Gastrocnemius medialis (tissue), 4 donors: ENCODE measurements around the gene DOK3. TPM values are rescaled to one million over a fixed set of nuclear protein-coding genes. Genes with fewer than 3 reads are reported as not detected.

Experiments
- ATAC-seq, 2 donors: fragments of 150-250 bp; one replicate each; pipeline ENCODE4 v1.9.1; 2016
- DNase-seq, 2 donors: peaks; one replicate each; pipeline ENCODE4 v3.0.0-alpha.2; 2019
- H3K27ac ChIP-seq, 4 donors: fragments of 200-600 bp; sonication (generic); 1 replicate in 1 of 4; 2 replicates in 3 of 4; pipeline ENCODE4 v1.5.1; 2016 to 2018; ENCODE audit warnings: mild to moderate bottlenecking in 2 of 4, moderate library complexity in 1 of 4
- H3K27me3 ChIP-seq, 3 donors: fragments of 200-600 bp; sonication (generic) in 2 of 3; 1 replicate in 1 of 3; 2 replicates in 2 of 3; pipeline versions ENCODE4 v1.5.1 to v1.6.0; 2016 to 2019; ENCODE audit warnings: mild to moderate bottlenecking in 1 of 3, moderate library complexity in 1 of 3
- H3K36me3 ChIP-seq, 2 donors: fragments of 200-600 bp; sonication (generic) in 1 of 2; one replicate each; pipeline ENCODE4 v1.5.1; 2017 to 2018
- H3K4me1 ChIP-seq, 2 donors: fragments of 200-600 bp; sonication (generic) in 1 of 2; one replicate each; pipeline ENCODE4 v1.5.1; 2016 to 2017; ENCODE audit warnings: mild to moderate bottlenecking in 2 of 2
- H3K4me3 ChIP-seq, 4 donors: fragments of 200-600 bp; sonication (generic) in 3 of 4; 1 replicate in 1 of 4; 2 replicates in 3 of 4; pipeline ENCODE4 v1.5.1; 2016 to 2019; ENCODE audit warnings: mild to moderate bottlenecking in 2 of 4
- H3K9me3 ChIP-seq, 3 donors: fragments of 200-600 bp; sonication (generic) in 2 of 3; 1 replicate in 1 of 3; 2 replicates in 2 of 3; pipeline ENCODE4 v1.5.1; 2016 to 2019
- POLR2A ChIP-seq, 2 donors: fragments of 450-650 bp; IDR thresholded peaks; one replicate each; pipeline ENCODE4 v1.6.1; 2017; ENCODE audit warnings: antibody characterized with exemption in 2 of 2, mild to moderate bottlenecking in 2 of 2, moderate library complexity in 2 of 2
- in situ Hi-C, 4 donors: fragments of 200-750 bp; cut with MboI; loops; one replicate each; pipeline versions ENCODE4 v1.15.0 to v1.8.0; 2017; ENCODE audit warnings: low sequenced_read_pairs in 4 of 4
- intact Hi-C: fragments of 100-400 bp; cut with DNase I; formaldehyde crosslinking; loops from one replicate; pipeline ENCODE4 v1.15.1; 2023; ENCODE audit warnings: low total_unique reads
- total RNA-seq, 4 donors: library from RNA; depleted of rRNA; stranded (reverse); fragments of >200 nt; gene quantifications; one replicate each; pipeline versions ENCODE4 v1.1.0 to v1.2.3, GENCODE V29; 2016
- TF ChIP-seq, protein P1 (sequence below), 5 experiments: fragments of 450-650 bp in 3 of 5; fragments of 200-600 bp in 2 of 5; sonication (generic) in 2 of 5; IDR thresholded peaks in 4 of 5; conservative IDR thresholded peaks in 1 of 5; 1 replicate in 4 of 5; 2 replicates in 1 of 5; pipeline ENCODE4 v1.5.1; 2016 to 2019; ENCODE audit warnings: antibody characterized with exemption in 5 of 5, mild to moderate bottlenecking in 3 of 5, moderate library complexity in 3 of 5

Gene DOK3
- total RNA-seq, 4 donors from 2014 or later, result 2.1 to 5.1 (median 2.9) TPM

DNA sequence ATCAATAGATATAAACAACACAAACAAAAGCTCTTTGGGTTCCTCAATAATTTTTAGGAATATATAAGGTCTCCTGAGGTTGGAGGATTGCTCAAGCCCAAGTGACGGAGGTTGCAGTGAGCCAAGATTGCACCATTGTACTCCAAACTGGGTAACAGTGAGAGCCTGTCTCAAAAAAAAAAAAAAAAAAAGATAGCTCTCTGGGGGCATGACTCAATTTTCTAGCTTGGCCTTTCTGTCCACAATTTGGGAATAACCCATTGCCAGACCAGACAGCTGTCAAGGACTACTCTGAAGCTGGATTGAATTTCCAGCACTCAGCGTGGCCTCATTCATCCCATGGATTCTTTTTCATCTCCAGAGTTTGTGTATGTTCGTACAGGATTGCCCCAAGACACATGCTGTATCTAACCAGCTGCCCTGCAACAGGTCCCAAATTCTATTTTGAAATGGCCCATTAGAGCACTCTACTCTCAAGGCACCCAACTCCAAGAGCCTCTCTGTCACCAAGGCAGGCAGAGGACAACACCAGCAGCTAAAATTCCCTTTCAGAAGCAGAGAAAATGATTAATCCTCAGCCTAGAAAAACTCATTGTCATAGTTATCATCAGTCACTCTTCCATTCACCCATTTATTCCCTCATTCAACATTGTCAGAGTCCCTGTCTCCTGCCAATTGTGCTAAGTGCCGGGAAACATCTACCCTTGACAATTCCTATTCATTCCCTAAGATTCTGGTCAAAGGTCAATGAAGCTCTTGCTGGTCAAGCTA lies 36.0 kb upstream of the DOK3 start:
- intact Hi-C loops (loop anchor here (1.0 to 10.0 kb wide), 2 partner anchors 48 to 1161 kb away; partner anchors contain the start of genes HIGD2A, NOP16 and PDLIM7), in situ Hi-C loops (no loop called here)
- Histone ChIP-seq H3K27ac (peak overlapping the region; percentile 94 to 96 (median 95)), H3K4me3 (peak overlapping the region in 2 of 4 donors; percentile 10 to 35), H3K4me1 (peaks cover 66 to 83% of the 10 kb centered on the region in 2 donors), H3K9me3 (no peaks in the 10 kb centered on the region), H3K36me3 (no peaks in the 10 kb centered on the region), H3K27me3 (no peaks in the 10 kb centered on the region)
- DNase-seq (peak; percentile 83 to 92), ATAC-seq (peak; percentile 86 to 91)
- TF ChIP-seq POLR2A (IDR thresholded peaks at IDR 0.05), result no peak
- TF ChIP-seq, protein P1, sequence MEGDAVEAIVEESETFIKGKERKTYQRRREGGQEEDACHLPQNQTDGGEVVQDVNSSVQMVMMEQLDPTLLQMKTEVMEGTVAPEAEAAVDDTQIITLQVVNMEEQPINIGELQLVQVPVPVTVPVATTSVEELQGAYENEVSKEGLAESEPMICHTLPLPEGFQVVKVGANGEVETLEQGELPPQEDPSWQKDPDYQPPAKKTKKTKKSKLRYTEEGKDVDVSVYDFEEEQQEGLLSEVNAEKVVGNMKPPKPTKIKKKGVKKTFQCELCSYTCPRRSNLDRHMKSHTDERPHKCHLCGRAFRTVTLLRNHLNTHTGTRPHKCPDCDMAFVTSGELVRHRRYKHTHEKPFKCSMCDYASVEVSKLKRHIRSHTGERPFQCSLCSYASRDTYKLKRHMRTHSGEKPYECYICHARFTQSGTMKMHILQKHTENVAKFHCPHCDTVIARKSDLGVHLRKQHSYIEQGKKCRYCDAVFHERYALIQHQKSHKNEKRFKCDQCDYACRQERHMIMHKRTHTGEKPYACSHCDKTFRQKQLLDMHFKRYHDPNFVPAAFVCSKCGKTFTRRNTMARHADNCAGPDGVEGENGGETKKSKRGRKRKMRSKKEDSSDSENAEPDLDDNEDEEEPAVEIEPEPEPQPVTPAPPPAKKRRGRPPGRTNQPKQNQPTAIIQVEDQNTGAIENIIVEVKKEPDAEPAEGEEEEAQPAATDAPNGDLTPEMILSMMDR (IDR thresholded peaks at IDR 0.05 in 4 of 5, conservative IDR thresholded peaks at IDR 0.05 in 1 of 5), result no peak

GRCh38 chr5:177542816-177543465 lies 33.3 kb upstream of the DOK3 start:
- in situ Hi-C loops (no loop called here), intact Hi-C loops (loop anchor here (10.0 kb wide), 1 partner anchor 1158 kb away; the partner anchor contains the start of genes HIGD2A and NOP16)
- H3K27me3 ChIP-seq, result no peaks in the 10 kb centered on the region
- no peak for TF ChIP-seq POLR2A (IDR thresholded peaks at IDR 0.05)
- TF ChIP-seq, protein P1 (IDR thresholded peaks at IDR 0.05 in 4 of 5, conservative IDR thresholded peaks at IDR 0.05 in 1 of 5), result no peak
- no peaks in the 10 kb centered on the region for H3K9me3 ChIP-seq
- H3K4me1 ChIP-seq, result peaks cover 71 to 86% of the 10 kb centered on the region in 2 donors
- no peak for ATAC-seq
- DNase-seq, result no peak
- no peaks in the 10 kb centered on the region for H3K36me3 ChIP-seq
- H3K27ac ChIP-seq, result peak overlapping the region; percentile 94 to 96 (median 95)
- H3K4me3 ChIP-seq, result no peak overlapping the region

- H3K4me1 ChIP-seq, result peaks cover 75 to 89% of the 10 kb centered on the region in 2 donors
- in situ Hi-C loops (no loop called here), intact Hi-C loops (loop anchor here (10.0 kb wide), 1 partner anchor 1156 kb away; the partner anchor contains the start of genes HIGD2A and NOP16)
- peaks cover 0 to 14% of the 10 kb centered on the region in 2 donors for H3K36me3 ChIP-seq
- H3K9me3 ChIP-seq, result no peaks in the 10 kb centered on the region
- peak overlapping the region; percentile 76 to 95 (median 80) for H3K27ac ChIP-seq
- no peak overlapping the region for H3K4me3 ChIP-seq
- ATAC-seq, result no peak
- H3K27me3 ChIP-seq, result no peaks in the 10 kb centered on the region
- TF ChIP-seq POLR2A (IDR thresholded peaks at IDR 0.05), result no peak
- TF ChIP-seq, protein P1 (IDR thresholded peaks at IDR 0.05 in 4 of 5, conservative IDR thresholded peaks at IDR 0.05 in 1 of 5), result no peak
- no peak for DNase-seq
These were observed 30.8 kb upstream of the DOK3 start for GRCh38 chr5:177540438-177540837.

DNA sequence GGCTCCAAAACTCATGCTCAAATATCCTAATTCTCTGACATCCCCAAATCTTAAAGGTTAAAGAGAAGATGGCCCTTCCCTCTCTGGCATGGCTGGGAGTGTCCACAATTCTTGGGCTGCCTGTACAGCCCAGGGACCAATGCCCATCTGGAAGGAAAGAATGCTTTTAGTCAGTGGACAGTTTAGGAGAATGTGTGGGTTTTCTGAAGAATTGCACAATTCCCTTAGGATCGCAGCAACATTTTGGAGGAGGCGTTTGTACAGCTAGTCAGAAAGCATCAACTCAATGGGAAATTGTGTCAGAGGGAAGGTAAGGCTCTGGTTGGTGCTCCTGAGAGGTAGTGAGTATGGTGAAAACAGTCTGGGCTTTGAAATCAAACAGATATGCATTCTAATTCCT lies 29.8 kb upstream of the DOK3 start:
- ATAC-seq, result peak; percentile 15 to 18
- intact Hi-C loops (loop anchor here (2.0 kb wide), 1 partner anchor 23 kb away; the partner anchor contains the start of gene DDX41), in situ Hi-C loops (no loop called here)
- Histone ChIP-seq H3K27ac (peak overlapping the region; percentile 76 to 95 (median 80)), H3K36me3 (peaks cover 0 to 14% of the 10 kb centered on the region in 2 donors), H3K4me1 (peaks cover 79 to 90% of the 10 kb centered on the region in 2 donors), H3K4me3 (no peak overlapping the region), H3K9me3 (no peaks in the 10 kb centered on the region), H3K27me3 (no peaks in the 10 kb centered on the region)
- TF ChIP-seq, protein P1 (IDR thresholded peaks at IDR 0.05 in 4 of 5, conservative IDR thresholded peaks at IDR 0.05 in 1 of 5), result no peak
- no peak for TF ChIP-seq POLR2A (IDR thresholded peaks at IDR 0.05)
- DNase-seq, result no peak
